Fibroblast of mammary gland (primary cell): ENCODE data around the gene INSIG1.

Source experiments
- DNase-seq: peaks from one replicate; pipeline ENCODE4 v3.0.0-alpha.2; 2010; ENCODE audit warnings: low read depth
- H3K4me3 ChIP-seq: 2 replicates; pipeline ENCODE4 v1.5.1; 2011; ENCODE audit warnings: low read depth, mild to moderate bottlenecking, low read length, moderate library complexity; ENCODE audit not compliant: control insufficient read depth
- TF ChIP-seq, protein P1 (sequence below): conservative IDR thresholded peaks from 2 replicates; pipeline ENCODE4 v1.5.1; 2011; ENCODE audit warnings: low read depth, low read length, inconsistent platforms; ENCODE audit not compliant: control insufficient read depth, insufficient read depth

The INSIG1 gene

DNA sequence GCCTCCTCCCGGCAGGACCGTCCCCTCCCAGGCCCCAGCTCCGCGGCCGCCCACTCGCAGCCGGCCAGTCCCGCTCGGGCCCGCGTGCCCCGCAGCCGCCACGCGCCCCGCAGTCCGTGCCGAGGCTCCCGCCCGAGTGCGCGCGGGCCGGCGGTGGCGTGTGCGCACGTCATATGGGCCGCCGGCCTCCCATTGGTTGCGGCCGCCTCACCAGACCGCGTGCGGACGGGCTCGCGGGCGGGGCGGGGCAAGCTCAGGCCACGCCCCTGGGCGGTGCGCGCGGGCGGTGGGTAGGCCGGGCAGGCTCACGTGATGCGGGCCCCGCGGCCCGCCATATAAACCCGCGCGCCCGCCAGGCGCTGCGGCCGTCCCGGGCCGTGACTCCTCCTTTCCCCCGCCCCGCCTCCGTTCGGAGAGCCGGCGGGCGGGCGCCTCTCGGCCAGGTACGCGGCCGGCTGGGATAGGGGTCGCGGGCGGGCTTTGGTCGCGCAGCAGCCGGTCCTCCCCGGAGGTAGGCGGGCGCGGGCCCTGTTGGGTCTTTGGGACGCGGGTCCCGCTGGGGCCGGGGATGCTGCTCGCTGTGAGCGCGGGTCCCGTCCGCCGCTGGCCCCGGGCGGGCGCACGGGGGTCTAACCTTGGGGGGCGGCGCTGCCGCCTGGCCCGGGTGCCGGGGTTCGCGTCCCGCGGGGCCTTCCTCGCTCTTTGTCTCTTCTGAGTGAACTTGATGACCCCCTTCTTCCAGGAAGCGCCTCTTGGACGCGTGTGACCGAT, at the start of gene INSIG1:
Gene INSIG1 (plus strand): TSS at position 362 of the 771 bp plus-strand sequence. CDS start 408 bp downstream, at position 770.
- TF ChIP-seq, protein P1, sequence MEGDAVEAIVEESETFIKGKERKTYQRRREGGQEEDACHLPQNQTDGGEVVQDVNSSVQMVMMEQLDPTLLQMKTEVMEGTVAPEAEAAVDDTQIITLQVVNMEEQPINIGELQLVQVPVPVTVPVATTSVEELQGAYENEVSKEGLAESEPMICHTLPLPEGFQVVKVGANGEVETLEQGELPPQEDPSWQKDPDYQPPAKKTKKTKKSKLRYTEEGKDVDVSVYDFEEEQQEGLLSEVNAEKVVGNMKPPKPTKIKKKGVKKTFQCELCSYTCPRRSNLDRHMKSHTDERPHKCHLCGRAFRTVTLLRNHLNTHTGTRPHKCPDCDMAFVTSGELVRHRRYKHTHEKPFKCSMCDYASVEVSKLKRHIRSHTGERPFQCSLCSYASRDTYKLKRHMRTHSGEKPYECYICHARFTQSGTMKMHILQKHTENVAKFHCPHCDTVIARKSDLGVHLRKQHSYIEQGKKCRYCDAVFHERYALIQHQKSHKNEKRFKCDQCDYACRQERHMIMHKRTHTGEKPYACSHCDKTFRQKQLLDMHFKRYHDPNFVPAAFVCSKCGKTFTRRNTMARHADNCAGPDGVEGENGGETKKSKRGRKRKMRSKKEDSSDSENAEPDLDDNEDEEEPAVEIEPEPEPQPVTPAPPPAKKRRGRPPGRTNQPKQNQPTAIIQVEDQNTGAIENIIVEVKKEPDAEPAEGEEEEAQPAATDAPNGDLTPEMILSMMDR = no peak
- H3K4me3 ChIP-seq = peak within 1 kb of the TSS; percentile 67
- DNase-seq = peak; percentile 89

DNA sequence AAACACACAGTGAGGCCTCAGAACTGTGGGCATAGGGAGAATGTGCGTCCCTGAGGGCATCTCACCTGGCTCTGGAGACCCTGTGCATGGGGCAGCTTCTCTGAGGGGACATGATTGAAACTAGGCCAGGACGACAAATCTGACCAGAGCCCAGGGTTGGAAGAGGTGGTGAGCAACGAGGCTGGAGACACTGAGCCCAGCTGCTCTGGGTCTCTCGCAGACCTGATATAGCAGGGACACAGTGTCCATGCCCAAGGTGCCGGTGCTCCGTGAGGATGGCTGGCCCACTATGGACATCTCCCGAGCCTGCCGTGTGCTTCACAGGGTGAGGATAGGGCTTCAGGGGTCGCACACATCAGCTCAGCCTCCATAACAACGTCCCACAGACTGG, 49.3 kb upstream of the INSIG1 start:
- TF ChIP-seq, protein P1 = no peak
- H3K4me3 ChIP-seq = no peak overlapping the region
- DNase-seq = no peak

DNA sequence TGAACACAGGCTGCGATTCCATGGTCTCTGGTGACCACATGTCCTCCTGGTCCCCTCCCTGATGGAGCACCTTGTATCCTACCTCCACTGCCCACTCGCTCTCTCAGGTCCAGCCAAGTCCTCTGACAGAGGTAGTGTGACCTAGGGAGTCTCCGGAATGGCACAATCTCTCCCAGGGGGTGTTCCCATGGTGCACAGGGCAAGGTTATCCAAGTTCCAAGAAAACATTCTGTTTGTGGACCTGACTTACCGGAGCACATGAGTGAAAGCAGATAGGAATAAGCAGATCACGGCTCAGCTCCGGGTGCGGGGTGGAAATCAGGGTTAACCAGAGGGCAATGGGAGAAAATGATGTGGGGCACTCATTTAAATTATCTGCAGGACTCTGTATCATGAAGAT, 45.8 kb upstream of the INSIG1 start:
- DNase-seq = no peak
- TF ChIP-seq, protein P1 = no peak
- H3K4me3 ChIP-seq = no peak overlapping the region

DNA sequence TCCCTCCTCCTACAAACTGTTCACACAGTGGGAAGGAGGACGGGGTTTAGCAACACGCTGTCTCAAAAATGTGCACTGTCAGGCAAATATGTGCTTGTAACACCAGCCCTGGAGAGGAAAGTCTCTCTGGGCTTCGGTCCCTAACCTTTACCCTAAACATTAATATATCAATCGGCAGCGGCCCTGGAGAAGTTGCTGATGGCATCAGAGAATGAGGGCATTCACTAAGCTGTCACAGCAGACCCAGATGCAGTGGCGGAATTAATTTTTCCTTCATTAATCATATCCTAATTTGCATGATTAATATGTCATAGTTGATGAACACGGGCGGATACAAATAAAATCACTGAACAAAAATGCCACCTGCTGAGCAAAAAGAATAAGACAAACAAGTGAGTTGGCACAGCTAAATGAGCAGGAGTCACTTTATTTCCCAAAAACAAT, 45.2 kb upstream of the INSIG1 start:
- TF ChIP-seq, protein P1 = no peak
- peak; percentile 56 for DNase-seq
- no peak overlapping the region for H3K4me3 ChIP-seq

DNA sequence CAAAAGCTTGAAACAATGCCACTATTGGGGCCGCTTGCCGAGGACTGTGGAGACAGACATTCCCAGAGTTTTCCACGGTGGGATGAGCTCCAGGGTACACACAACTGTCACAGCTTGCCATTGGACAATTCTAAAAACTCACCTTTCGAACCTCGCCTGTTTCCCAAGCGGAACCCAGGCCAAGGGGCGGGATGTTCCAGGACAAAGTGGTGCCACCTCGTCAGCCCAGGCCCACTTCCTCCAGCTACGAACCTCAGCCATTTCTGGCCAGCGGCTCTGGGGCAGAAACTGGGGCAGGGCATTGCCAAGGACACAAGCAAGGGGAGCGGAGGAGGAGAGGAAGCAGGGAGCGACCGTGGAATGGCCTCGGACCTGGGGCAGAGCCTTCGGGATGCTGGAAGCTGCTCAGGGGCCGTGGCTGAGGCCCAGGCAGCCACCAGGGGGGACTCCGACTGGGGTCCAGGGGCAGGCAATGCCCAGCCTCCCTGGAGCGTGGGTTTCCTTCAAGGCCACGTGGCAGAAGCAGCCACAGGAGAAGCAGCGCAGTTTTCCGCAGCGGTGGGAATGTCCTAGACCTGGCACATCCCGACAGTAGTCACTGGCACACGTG, 44.7 kb upstream of the INSIG1 start:
- TF ChIP-seq, protein P1 = no peak
- no peak overlapping the region for H3K4me3 ChIP-seq
- DNase-seq = no peak

DNA sequence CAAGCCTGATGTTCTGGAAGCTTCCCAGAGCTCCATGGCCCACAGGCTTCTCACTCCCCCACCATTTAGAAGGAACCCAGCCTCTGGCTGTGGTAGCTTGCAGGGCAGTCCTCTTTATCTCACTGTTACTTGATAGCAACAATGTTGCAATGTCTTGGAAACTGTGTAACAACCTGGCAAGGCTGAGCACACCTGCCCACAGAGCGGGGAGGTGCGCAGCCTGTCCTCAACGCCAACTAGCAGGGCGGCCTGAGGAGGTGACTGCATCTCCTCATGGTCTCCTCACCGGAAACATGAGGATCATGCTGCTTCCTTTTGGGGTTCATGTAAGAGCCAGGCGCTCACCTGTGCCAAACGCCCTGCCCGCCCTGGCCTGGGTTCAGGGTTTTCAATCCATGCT, 43.7 kb upstream of the INSIG1 start:
- no peak for DNase-seq
- H3K4me3 ChIP-seq = no peak overlapping the region
- TF ChIP-seq, protein P1 = no peak
